Astrocyte of the cerebellum (primary cell): ENCODE data around the gene KITLG.
"Not testable (repeated sequence)": the region's sequence is repeated elsewhere in the genome, so short reads cannot be mapped to it uniquely, and the experiment has no call there.

Experiments
- DNase-seq: peaks from one replicate; pipeline ENCODE4 v3.0.0-alpha.2; 2011; ENCODE audit warnings: low read depth
- H3K4me3 ChIP-seq: 2 replicates; pipeline ENCODE4 v1.5.1; 2011; ENCODE audit warnings: mild to moderate bottlenecking, low read depth, low read length, moderate library complexity
- CTCF ChIP-seq: IDR thresholded peaks from 2 replicates; pipeline ENCODE4 v1.5.1; 2012; ENCODE audit warnings: low read length, low read depth, moderate library complexity, mild to moderate bottlenecking; ENCODE audit errors: missing control alignments
- in situ Hi-C: cut with HindIII; loops from 2 replicates; pipeline ENCODE4 v1.10.0; 2017; ENCODE audit warnings: low sequenced_read_pairs

Gene KITLG

GRCh38 chr12:88580051-88580871 lies at the start of gene KITLG:
KITLG (minus strand) TSS chr12:88580471; CDS start chr12:88580278, 193 bp downstream.
- peak; percentile 37 for TF ChIP-seq CTCF
- DNase-seq: peak; percentile 65
- peak within 1 kb of the TSS; percentile 93 for H3K4me3 ChIP-seq
- in situ Hi-C loops: no loop called here

GRCh38 chr12:88628856-88629509 lies 48.7 kb upstream of the KITLG start:
- no peak for TF ChIP-seq CTCF
- in situ Hi-C loops: no loop called here
- H3K4me3 ChIP-seq: no peak overlapping the region
- DNase-seq: no peak

GRCh38 chr12:88628035-88628434 lies 47.8 kb upstream of the KITLG start:
- H3K4me3 ChIP-seq, DNase-seq, in situ Hi-C loops: not testable (repeated sequence)

GRCh38 chr12:88627501-88627900 lies 47.2 kb upstream of the KITLG start:
- no peak for TF ChIP-seq CTCF
- no peak overlapping the region for H3K4me3 ChIP-seq
- in situ Hi-C loops: no loop called here
- no peak for DNase-seq

- no peak for DNase-seq
- in situ Hi-C loops: no loop called here
These were observed 45.1 kb upstream of the KITLG start for GRCh38 chr12:88625356-88625755.

GRCh38 chr12:88624911-88625310 lies 44.6 kb upstream of the KITLG start:
- in situ Hi-C loops: no loop called here
- no peak for TF ChIP-seq CTCF
- H3K4me3 ChIP-seq: no peak overlapping the region
- peak; percentile 22 for DNase-seq

More at GRCh38 chr12:88625356-88625755, 45.1 kb upstream of the KITLG start:
- H3K4me3 ChIP-seq: no peak overlapping the region
- no peak for TF ChIP-seq CTCF

- in situ Hi-C loops: no loop called here
- no peak overlapping the region for H3K4me3 ChIP-seq
- DNase-seq: no peak
- TF ChIP-seq CTCF: no peak
These were observed 43.7 kb upstream of the KITLG start for GRCh38 chr12:88623777-88624548.
